Endothelial cell (in vitro differentiated cells): ENCODE measurements around the gene LRFN4. TPM values are rescaled to one million over a fixed set of nuclear protein-coding genes. Genes with fewer than 3 reads are reported as not detected.

Experiments used
- DNase-seq: peaks from one replicate; pipeline ENCODE4 v3.0.0; 2021; ENCODE audit warnings: low spot score
- H3K27ac Mint-ChIP-seq: one replicate; pipeline ENCODE4 v1.8.0; 2021; ENCODE audit warnings: mixed read lengths, inconsistent platforms; ENCODE audit not compliant: unreplicated experiment
- H3K27me3 Mint-ChIP-seq: one replicate; pipeline ENCODE4 v1.8.0; 2021; ENCODE audit warnings: mild to moderate bottlenecking, moderate library complexity, mixed read lengths, inconsistent platforms; ENCODE audit not compliant: unreplicated experiment
- H3K36me3 Mint-ChIP-seq: one replicate; pipeline ENCODE4 v1.8.0; 2021; ENCODE audit warnings: mild to moderate bottlenecking, low read depth, mixed read lengths, inconsistent platforms; ENCODE audit not compliant: unreplicated experiment
- H3K4me1 Mint-ChIP-seq: one replicate; pipeline ENCODE4 v1.8.0; 2021; ENCODE audit warnings: mild to moderate bottlenecking, mixed read lengths, inconsistent platforms; ENCODE audit not compliant: unreplicated experiment
- H3K4me3 Mint-ChIP-seq: one replicate; pipeline ENCODE4 v1.8.0; 2021; ENCODE audit warnings: mild to moderate bottlenecking, mixed read lengths, inconsistent platforms; ENCODE audit not compliant: unreplicated experiment
- H3K9me3 Mint-ChIP-seq: one replicate; pipeline ENCODE4 v1.8.0; 2021; ENCODE audit warnings: mixed read lengths, inconsistent platforms; ENCODE audit not compliant: unreplicated experiment
- total RNA-seq: library from RNA; stranded (reverse); fragmentation: NEBNext Ultra II Directional; extraction: Animal tissue kit (Norgen Biotek cat#: 25700); gene quantifications from one replicate; pipeline ENCODE4 v1.2.1, GENCODE V29; 2021; ENCODE audit not compliant: unreplicated experiment
- TF ChIP-seq, protein P1 (sequence below): fragments of 200-600 bp; sonication (generic); IDR thresholded peaks from one replicate; pipeline ENCODE4 v1.5.0; 2021; ENCODE audit warnings: antibody characterized with exemption; ENCODE audit not compliant: unreplicated experiment

Gene LRFN4
- total RNA-seq, 1 donor from 2014 or later: 21.4 TPM

DNA sequence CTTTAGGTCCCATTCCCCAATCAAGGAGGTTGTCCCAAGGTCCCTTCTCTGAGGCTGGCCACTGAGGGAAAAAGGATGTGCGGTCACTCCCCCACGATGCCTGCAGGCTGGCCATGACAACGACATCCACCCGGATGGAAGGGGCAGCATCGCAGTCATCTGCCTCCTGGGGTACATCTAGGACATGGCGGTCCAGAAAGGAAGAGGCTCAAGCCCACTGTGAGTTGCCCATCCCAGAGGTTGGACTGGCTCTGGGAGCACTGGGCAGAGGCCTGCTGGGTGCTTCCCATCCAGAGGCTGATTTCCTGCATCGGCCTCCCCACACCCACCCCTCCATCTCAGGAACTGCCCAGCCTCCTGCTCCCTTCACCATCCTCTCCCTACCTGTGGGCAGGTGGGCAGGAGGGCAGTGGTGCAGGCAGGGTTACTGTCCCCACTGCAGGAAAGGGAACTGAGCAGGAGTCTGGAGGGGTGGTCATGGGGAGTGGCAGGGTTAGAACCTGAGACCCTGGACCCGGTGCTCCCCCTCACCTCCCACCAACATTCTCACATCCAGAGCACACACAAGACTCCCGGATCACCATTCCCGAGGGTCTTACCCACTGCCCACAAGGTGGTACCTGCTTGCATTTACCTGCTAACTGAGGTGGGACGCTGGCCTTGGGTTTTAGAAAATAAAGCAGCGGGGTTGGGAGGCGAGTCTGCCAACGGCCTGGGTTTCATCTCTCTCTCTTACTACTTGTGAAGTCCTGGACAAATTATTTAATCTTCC lies 9.2 kb upstream of the LRFN4 start:
- no peak overlapping the region for H3K4me3 Mint-ChIP-seq
- DNase-seq: no peak
- no peak overlapping the region for H3K27ac Mint-ChIP-seq
- H3K36me3 Mint-ChIP-seq: peaks cover 12% of the 10 kb centered on the region
- H3K27me3 Mint-ChIP-seq: peaks cover 26% of the 10 kb centered on the region
- TF ChIP-seq, protein P1, sequence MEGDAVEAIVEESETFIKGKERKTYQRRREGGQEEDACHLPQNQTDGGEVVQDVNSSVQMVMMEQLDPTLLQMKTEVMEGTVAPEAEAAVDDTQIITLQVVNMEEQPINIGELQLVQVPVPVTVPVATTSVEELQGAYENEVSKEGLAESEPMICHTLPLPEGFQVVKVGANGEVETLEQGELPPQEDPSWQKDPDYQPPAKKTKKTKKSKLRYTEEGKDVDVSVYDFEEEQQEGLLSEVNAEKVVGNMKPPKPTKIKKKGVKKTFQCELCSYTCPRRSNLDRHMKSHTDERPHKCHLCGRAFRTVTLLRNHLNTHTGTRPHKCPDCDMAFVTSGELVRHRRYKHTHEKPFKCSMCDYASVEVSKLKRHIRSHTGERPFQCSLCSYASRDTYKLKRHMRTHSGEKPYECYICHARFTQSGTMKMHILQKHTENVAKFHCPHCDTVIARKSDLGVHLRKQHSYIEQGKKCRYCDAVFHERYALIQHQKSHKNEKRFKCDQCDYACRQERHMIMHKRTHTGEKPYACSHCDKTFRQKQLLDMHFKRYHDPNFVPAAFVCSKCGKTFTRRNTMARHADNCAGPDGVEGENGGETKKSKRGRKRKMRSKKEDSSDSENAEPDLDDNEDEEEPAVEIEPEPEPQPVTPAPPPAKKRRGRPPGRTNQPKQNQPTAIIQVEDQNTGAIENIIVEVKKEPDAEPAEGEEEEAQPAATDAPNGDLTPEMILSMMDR: no peak
- no peaks in the 10 kb centered on the region for H3K9me3 Mint-ChIP-seq
- peaks cover 11% of the 10 kb centered on the region for H3K4me1 Mint-ChIP-seq

DNA sequence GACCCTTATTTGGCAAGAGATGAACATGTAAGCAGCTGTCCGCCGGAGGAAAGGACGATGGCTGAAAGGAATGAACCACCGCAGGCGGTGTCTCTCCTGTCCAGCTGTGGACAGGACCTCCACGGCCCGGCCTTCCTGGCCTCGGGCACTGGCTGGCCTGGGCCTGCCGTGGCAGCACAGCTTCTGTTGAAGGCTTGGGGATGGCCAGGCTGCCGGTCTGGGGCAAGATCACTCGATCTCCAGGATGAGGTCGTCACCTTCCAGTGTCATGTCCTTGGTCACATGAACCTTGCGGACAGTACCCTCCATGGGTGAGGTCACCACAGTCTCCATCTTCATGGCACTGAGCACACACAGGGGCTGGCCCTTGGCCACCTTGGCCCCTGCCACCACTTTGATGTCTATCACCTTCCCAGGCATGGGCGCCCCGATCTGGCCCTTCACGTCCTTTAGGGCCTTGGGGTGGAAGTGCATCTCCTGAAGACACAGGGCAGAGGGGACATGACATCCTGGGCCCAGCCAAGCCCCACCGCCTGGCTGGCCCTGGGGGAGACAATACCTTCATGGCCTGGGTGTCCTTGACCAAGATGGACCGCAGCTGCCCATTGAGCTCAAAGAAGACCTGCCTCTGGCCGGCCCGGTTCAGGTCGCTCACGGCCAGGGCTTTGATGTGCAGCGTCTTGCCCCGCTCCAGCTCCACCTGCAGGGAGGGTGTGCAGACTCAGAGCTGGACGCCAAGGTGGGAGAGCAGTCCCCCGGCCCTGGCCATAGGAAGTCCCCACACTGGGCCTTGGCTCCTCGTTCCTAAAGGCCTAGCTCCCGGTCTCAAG lies 8.0 kb upstream of the LRFN4 start:
- Mint-ChIP-seq H3K27ac (peak overlapping the region; percentile 36), H3K9me3 (no peaks in the 10 kb centered on the region), H3K4me1 (peaks cover 10% of the 10 kb centered on the region), H3K4me3 (no peak overlapping the region), H3K36me3 (peaks cover 12% of the 10 kb centered on the region), H3K27me3 (peaks cover 27% of the 10 kb centered on the region)
- DNase-seq: no peak
- TF ChIP-seq, protein P1: no peak

DNA sequence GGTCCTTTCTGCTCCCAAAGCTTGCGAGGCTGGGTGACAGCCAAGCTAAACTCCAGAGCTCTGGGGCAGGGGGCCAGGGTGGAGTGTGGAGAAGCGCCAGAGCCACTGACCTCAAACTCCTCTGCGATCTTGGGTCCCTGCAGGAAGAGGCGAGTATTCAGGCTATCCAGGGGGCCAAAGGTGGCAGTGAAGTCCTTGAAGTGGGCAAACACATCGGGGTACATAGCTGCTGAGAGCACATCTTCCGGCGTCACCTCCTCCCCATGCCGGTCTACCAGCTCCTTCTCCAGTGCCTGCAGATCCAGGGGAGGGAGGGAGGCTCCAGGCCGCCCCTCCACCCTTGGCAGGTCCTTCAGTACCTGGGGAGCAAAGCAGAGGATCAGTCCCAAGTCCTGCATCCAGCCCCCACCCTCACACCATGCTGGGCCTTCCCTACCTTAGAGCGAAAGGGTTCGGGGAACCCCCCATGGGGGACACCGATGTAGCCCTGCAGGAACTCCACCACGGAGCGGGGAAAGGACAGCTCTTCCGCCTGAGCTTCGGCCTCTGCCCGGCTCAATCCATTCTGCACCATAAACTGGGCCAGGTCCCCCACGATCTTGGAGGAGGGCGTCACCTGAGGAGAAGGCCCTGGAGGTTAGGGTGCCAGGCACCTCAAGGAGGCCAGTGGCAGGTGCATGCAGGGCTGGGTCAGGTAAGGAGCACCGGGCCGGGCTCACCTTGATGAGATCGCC lies 7.2 kb upstream of the LRFN4 start:
- DNase-seq: no peak
- Mint-ChIP-seq H3K36me3 (peaks cover 16% of the 10 kb centered on the region), H3K4me3 (no peak overlapping the region), H3K9me3 (no peaks in the 10 kb centered on the region), H3K27ac (no peak overlapping the region), H3K27me3 (peaks cover 30% of the 10 kb centered on the region), H3K4me1 (peaks cover 3% of the 10 kb centered on the region)
- TF ChIP-seq, protein P1: no peak

DNA sequence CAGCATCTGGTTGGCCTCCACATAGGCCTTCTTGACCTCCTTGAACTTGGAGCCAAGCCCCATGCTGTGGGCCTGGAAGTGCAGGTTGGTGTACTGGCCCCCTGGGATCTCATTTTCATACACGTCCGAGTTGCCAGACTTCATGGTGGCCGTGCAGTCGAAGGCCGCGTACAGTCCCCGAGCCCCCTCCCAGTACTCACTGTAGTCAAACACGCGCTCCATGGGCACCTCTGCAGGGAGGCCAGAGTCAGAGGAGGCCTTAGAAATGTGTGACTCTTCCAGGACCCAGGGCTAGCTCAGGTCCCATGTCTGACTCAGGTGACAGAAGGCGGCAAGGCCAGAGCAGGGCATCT lies 6.7 kb upstream of the LRFN4 start:
- TF ChIP-seq, protein P1: no peak
- H3K27ac Mint-ChIP-seq: no peak overlapping the region
- peaks cover 29% of the 10 kb centered on the region for H3K27me3 Mint-ChIP-seq
- peaks cover 3% of the 10 kb centered on the region for H3K4me1 Mint-ChIP-seq
- no peaks in the 10 kb centered on the region for H3K9me3 Mint-ChIP-seq
- peaks cover 12% of the 10 kb centered on the region for H3K36me3 Mint-ChIP-seq
- no peak overlapping the region for H3K4me3 Mint-ChIP-seq
- no peak for DNase-seq
